GM23338 (cell line): ENCODE data around the gene AMFR. TPM values are rescaled to one million over a fixed set of nuclear protein-coding genes. Genes with fewer than 3 reads are reported as not detected.
A peak's percentile ranks its signal among the peaks of the same experiment; 100 is the strongest.

Experiments used
- ATAC-seq: fragments of 200-7000 bp; cut with Tn5 transposase; 3 replicates; pipeline ENCODE4 v1.9.1; 2020
- DNase-seq: peaks from one replicate; pipeline ENCODE4 v3.0.0-alpha.2; 2015; ENCODE audit warnings: low spot score
- H2AFZ ChIP-seq: fragments of 200-600 bp; sonication (generic); 2 replicates; pipeline ENCODE4 v1.8.0; 2016; ENCODE audit warnings: antibody characterized with exemption, mild to moderate bottlenecking, moderate library complexity
- H3F3A ChIP-seq: fragments of 200-600 bp; sonication (generic); replicated peaks from 2 replicates; pipeline ENCODE4 v1.8.0; 2017; ENCODE audit warnings: antibody characterized with exemption, mixed run types, low read depth
- H3K27ac ChIP-seq: fragments of 200-600 bp; sonication (generic); 2 replicates; pipeline ENCODE4 v1.6.1; 2016; ENCODE audit warnings: low read depth
- H3K27me3 ChIP-seq: fragments of 200-600 bp; sonication (generic); 2 replicates; pipeline ENCODE4 v1.8.0; 2016; ENCODE audit warnings: mild to moderate bottlenecking, mixed run types, moderate library complexity; ENCODE audit not compliant: insufficient read depth
- H3K36me3 ChIP-seq: fragments of 200-600 bp; sonication (generic); 2 replicates; pipeline ENCODE4 v1.8.0; 2016; ENCODE audit warnings: mild to moderate bottlenecking; ENCODE audit not compliant: insufficient read depth
- H3K4me1 ChIP-seq: fragments of 200-600 bp; sonication (generic); 2 replicates; pipeline ENCODE4 v1.8.0; 2016; ENCODE audit warnings: mild to moderate bottlenecking, moderate library complexity; ENCODE audit not compliant: insufficient read depth
- H3K4me2 ChIP-seq: fragments of 200-600 bp; sonication (generic); 2 replicates; pipeline ENCODE4 v1.7.1; 2017; ENCODE audit warnings: mixed run types
- H3K4me3 ChIP-seq: fragments of 200-600 bp; sonication (generic); 2 replicates; pipeline ENCODE4 v1.6.1; 2016; ENCODE audit warnings: mixed run types
- H3K79me2 ChIP-seq: fragments of 200-600 bp; sonication (generic); replicated peaks from 2 replicates; pipeline ENCODE4 v1.8.0; 2017; ENCODE audit warnings: mild to moderate bottlenecking; ENCODE audit not compliant: insufficient read depth
- H3K9me2 ChIP-seq: fragments of 200-600 bp; sonication (generic); 2 replicates; pipeline ENCODE4 v1.8.0; 2017; ENCODE audit not compliant: insufficient read depth
- H4K20me1 ChIP-seq: fragments of 200-600 bp; sonication (generic); replicated peaks from 2 replicates; pipeline ENCODE4 v1.8.0; 2017; ENCODE audit warnings: mild to moderate bottlenecking; ENCODE audit not compliant: insufficient read depth
- H3K27ac Mint-ChIP-seq: 2 replicates; pipeline ENCODE4 v1.8.0; 2020; ENCODE audit warnings: inconsistent platforms, mild to moderate bottlenecking, moderate library complexity, mixed read lengths
- H3K27me3 Mint-ChIP-seq: 3 replicates; pipeline ENCODE4 v1.8.0; 2022; ENCODE audit warnings: low read depth, mild to moderate bottlenecking, moderate library complexity, mixed read lengths, inconsistent platforms; ENCODE audit not compliant: insufficient read depth, poor library complexity
- H3K36me3 Mint-ChIP-seq: 3 replicates; pipeline ENCODE4 v1.8.0; 2021; ENCODE audit warnings: low read depth, mild to moderate bottlenecking, inconsistent platforms, moderate library complexity, mixed read lengths
- H3K4me1 Mint-ChIP-seq: 3 replicates; pipeline ENCODE4 v1.8.0; 2020; ENCODE audit warnings: mild to moderate bottlenecking, inconsistent platforms, mixed read lengths
- H3K4me3 Mint-ChIP-seq: 3 replicates; pipeline ENCODE4 v1.8.0; 2021; ENCODE audit warnings: moderate library complexity, mild to moderate bottlenecking, inconsistent platforms, mixed read lengths
- H3K9me3 Mint-ChIP-seq: 3 replicates; pipeline ENCODE4 v1.8.0; 2020; ENCODE audit warnings: moderate library complexity, mild to moderate bottlenecking, inconsistent platforms, mixed read lengths
- CREB1 ChIP-seq: fragments of 250-450 bp; sonication (Bioruptor Pico); IDR thresholded peaks from 2 replicates; pipeline ENCODE4 v1.5.0; 2020; ENCODE audit warnings: low read depth, mild to moderate bottlenecking, moderate library complexity
- CTCF ChIP-seq, 2 experiments: fragments of 200-600 bp in 1 of 2; sonication (generic) in 1 of 2; conservative IDR thresholded peaks; 2 replicates each; pipeline versions ENCODE4 v1.5.1 to v1.6.1; 2016 to 2017; ENCODE audit warnings: antibody characterized with exemption in 2 of 2, low read depth in 2 of 2, mild to moderate bottlenecking in 2 of 2, moderate library complexity in 1 of 2
- NANOG ChIP-seq: IDR thresholded peaks from 2 replicates; pipeline ENCODE4 v1.6.1; 2016; ENCODE audit warnings: antibody characterized with exemption, borderline replicate concordance
- POLR2AphosphoS5 ChIP-seq: IDR thresholded peaks from 2 replicates; pipeline ENCODE4 v1.6.1; 2016; ENCODE audit warnings: antibody characterized with exemption, low read depth
- polyA plus RNA-seq: library from polyadenylated mRNA; unstranded; fragments of >200 nt; fragmentation: Nextera tagmentation; extraction: Ambion mirVana; gene quantifications from 2 replicates; pipeline ENCODE4 v1.2.1, GENCODE V29; 2016
- total RNA-seq: library from RNA; depleted of rRNA; stranded (reverse); fragments of >200 nt; shearing (Covaris generic); gene quantifications from 2 replicates; pipeline ENCODE4 v1.2.3, GENCODE V29; 2014

The AMFR gene
- total and polyA plus RNA-seq, 2 experiments from 2014 or later = 9.0 to 41.1 TPM

- peak overlapping the region; percentile 59 for H3K4me3 ChIP-seq
- peaks cover 11% of the 10 kb centered on the region for H3K27me3 Mint-ChIP-seq
Observed at GRCh38 chr16:56317998-56318826, 107.1 kb downstream of the AMFR start.

GRCh38 chr16:56316545-56316944, 108.8 kb downstream of the AMFR start:
- DNase-seq = no peak

More at GRCh38 chr16:56317998-56318826, 107.1 kb downstream of the AMFR start:
- ATAC-seq = peak; percentile 98
- Mint-ChIP-seq H3K36me3 (no peaks in the 10 kb centered on the region), H3K9me3 (no peaks in the 10 kb centered on the region; the same call in 2 of the 3 replicates), H3K4me3 (peak overlapping the region; percentile 68), H3K4me1 (peaks cover 3% of the 10 kb centered on the region; the same call in 1 of the 3 replicates), H3K27ac (no peak overlapping the region)
- Histone ChIP-seq H3K9me2 (no peaks in the 10 kb centered on the region), H3K27me3 (no peaks in the 10 kb centered on the region), H4K20me1 (no peaks in the 10 kb centered on the region), H3F3A (no peaks in the 10 kb centered on the region), H3K27ac (no peak overlapping the region), H3K4me1 (no peaks in the 10 kb centered on the region), H3K4me2 (peak overlapping the region; percentile 89), H3K79me2 (no peaks in the 10 kb centered on the region), H2AFZ (peak overlapping the region; percentile 98), H3K36me3 (no peaks in the 10 kb centered on the region)
- TF ChIP-seq NANOG (no peak), CTCF (conservative IDR thresholded peaks at IDR 0.05; ENCODE audit: low read depth in 2 of 2) (peak; percentile 77 to 99)
- DNase-seq = peak; percentile 80

More at GRCh38 chr16:56316545-56316944, 108.8 kb downstream of the AMFR start:
- no peaks in the 10 kb centered on the region for H3K4me1 ChIP-seq
- H3K27me3 ChIP-seq = no peaks in the 10 kb centered on the region
- no peak overlapping the region for H3K27ac ChIP-seq
- H3F3A ChIP-seq = no peaks in the 10 kb centered on the region
- Mint-ChIP-seq H3K36me3 (no peaks in the 10 kb centered on the region), H3K27me3 (peaks cover 11% of the 10 kb centered on the region), H3K9me3 (no peaks in the 10 kb centered on the region; the same call in 2 of the 3 replicates), H3K4me1 (peaks cover 3% of the 10 kb centered on the region; the same call in 1 of the 3 replicates), H3K4me3 (no peak overlapping the region), H3K27ac (no peak overlapping the region)
- H3K4me3 ChIP-seq = no peak overlapping the region
- H3K4me2 ChIP-seq = no peak overlapping the region
- no peaks in the 10 kb centered on the region for H4K20me1 ChIP-seq
- TF ChIP-seq POLR2AphosphoS5 (no peak), CREB1 (no peak), CTCF (conservative IDR thresholded peaks at IDR 0.05; ENCODE audit: low read depth in 2 of 2) (peak; percentile 37 to 51)
- H2AFZ ChIP-seq = no peak overlapping the region
- no peaks in the 10 kb centered on the region for H3K36me3 ChIP-seq
- H3K79me2 ChIP-seq = no peaks in the 10 kb centered on the region
- H3K9me2 ChIP-seq = no peaks in the 10 kb centered on the region
- peak; percentile 30; the same call in 2 of the 3 replicates for ATAC-seq
